Measurements from ENCODE around the gene OR7G3.

The OR7G3 gene

GRCh38 chr19:9086761-9087160 lies 40.0 kb downstream of the OR7G3 start, which contains the start of gene OR1M1:
OR1M1 (plus strand) TSS chr19:9087061; CDS start chr19:9093245, 6,184 bp downstream.
- no peak for DNase-seq

DNA sequence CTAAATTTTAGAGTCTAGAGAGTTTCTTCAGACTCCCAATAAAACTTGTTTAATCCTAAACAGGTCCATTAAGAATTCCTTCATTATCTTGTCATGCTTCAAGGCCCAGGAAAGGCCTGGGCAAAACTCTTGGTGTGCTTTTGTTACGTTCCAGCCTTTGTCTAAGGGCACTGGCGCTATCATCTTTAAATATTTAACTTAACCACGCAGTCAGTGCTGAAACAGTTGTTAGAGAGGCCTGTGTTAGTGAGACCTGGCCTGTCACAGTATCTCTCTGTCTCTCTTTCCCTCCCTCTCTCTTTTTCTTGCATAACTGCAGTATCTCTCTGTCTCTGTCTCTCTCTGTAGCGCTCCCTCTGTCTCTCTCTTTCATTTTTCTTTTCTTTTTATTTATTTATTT lies 48.1 kb downstream of the OR7G3 start:
- no peak for DNase-seq

DNA sequence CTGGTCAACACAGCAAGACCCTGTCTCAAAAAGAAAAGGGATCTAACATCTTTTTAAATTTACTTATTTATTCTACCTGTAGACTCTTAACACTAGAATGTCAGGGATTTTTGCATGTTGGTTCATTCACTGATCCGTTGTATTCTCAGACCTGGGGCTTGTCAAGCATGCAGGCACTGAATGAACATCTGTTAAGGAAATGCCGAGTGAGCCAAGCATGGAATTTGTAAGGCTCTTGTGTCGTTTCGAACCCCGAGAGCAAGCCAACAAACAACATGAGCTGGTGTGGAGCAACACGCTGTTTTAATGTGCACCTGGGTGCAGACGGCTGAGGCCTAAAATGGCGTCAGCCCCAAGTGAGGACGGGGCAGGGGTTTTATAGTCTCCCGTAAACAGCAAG lies 49.8 kb downstream of the OR7G3 start:
- no peak for DNase-seq

Data from KG1 (cell line).